Neuronal stem cell (in vitro differentiated cells): ENCODE data around the gene MXI1.
"Not testable (repeated sequence)": the region's sequence is repeated elsewhere in the genome, so short reads cannot be mapped to it uniquely, and the experiment has no call there.

Experiments used
- DNase-seq: peaks from one replicate; pipeline ENCODE4 v3.0.0-alpha.2; 2013; ENCODE audit warnings: low spot score
- H2AFZ ChIP-seq: one replicate; pipeline ENCODE4 v1.6.1; 2013; ENCODE audit warnings: mild to moderate bottlenecking, low read length, inconsistent platforms
- H2AK5ac ChIP-seq: 2 replicates; pipeline ENCODE4 v1.6.1; 2013; ENCODE audit warnings: low read depth, mild to moderate bottlenecking, inconsistent platforms, low read length, moderate library complexity, mixed read lengths
- H2BK120ac ChIP-seq: 2 replicates; pipeline ENCODE4 v1.6.1; 2013; ENCODE audit warnings: low read depth, mild to moderate bottlenecking, inconsistent platforms, low read length, moderate library complexity, mixed read lengths
- H2BK12ac ChIP-seq: one replicate; pipeline ENCODE4 v1.6.1; 2013; ENCODE audit warnings: low read length, inconsistent platforms
- H2BK15ac ChIP-seq: 2 replicates; pipeline ENCODE4 v1.6.1; 2013; ENCODE audit warnings: mild to moderate bottlenecking, low read length, inconsistent platforms, mixed read lengths
- H2BK5ac ChIP-seq: one replicate; pipeline ENCODE4 v1.6.1; 2013; ENCODE audit warnings: inconsistent platforms, mild to moderate bottlenecking, low read length, moderate library complexity
- H3K14ac ChIP-seq: one replicate; pipeline ENCODE4 v1.6.1; 2013; ENCODE audit warnings: low read length, inconsistent platforms
- H3K18ac ChIP-seq: 2 replicates; pipeline ENCODE4 v1.6.1; 2013; ENCODE audit warnings: low read length, inconsistent platforms
- H3K23ac ChIP-seq: 2 replicates; pipeline ENCODE4 v1.6.1; 2013; ENCODE audit warnings: low read depth, mild to moderate bottlenecking, mixed read lengths, low read length, inconsistent platforms; ENCODE audit not compliant: poor library complexity
- H3K27ac ChIP-seq: replicated peaks from 3 replicates; pipeline ENCODE4 v1.5.1; 2013; ENCODE audit warnings: low read length, inconsistent platforms
- H3K27me3 ChIP-seq, 3 experiments: 2 replicates each; pipeline ENCODE4 v1.6.1; 2013; ENCODE audit warnings: low read length in 3 of 3, mild to moderate bottlenecking in 2 of 3, inconsistent platforms in 1 of 3, low read depth in 1 of 3, mixed read lengths in 1 of 3, moderate library complexity in 1 of 3; ENCODE audit not compliant: control insufficient read depth in 3 of 3, insufficient read depth in 3 of 3
- H3K36me3 ChIP-seq, 2 donors: replicated peaks in 1 of 2; 2 replicates each; pipeline ENCODE4 v1.6.1; 2013; ENCODE audit warnings: low read length in 2 of 2; ENCODE audit not compliant: control insufficient read depth in 2 of 2, insufficient read depth in 2 of 2
- H3K4ac ChIP-seq: 2 replicates; pipeline ENCODE4 v1.6.1; 2013; ENCODE audit warnings: inconsistent platforms, mild to moderate bottlenecking, low read length, moderate library complexity
- H3K4me1 ChIP-seq, 2 donors: 1 replicate in 1 of 2; 2 replicates in 1 of 2; pipeline ENCODE4 v1.6.1; 2013; ENCODE audit warnings: low read length in 2 of 2, low read depth in 1 of 2; ENCODE audit not compliant: control insufficient read depth in 2 of 2, insufficient read depth in 1 of 2
- H3K4me2 ChIP-seq: one replicate; pipeline ENCODE4 v1.6.1; 2013; ENCODE audit warnings: mild to moderate bottlenecking, low read length, inconsistent platforms; ENCODE audit not compliant: insufficient read depth, poor library complexity, severe bottlenecking
- H3K4me3 ChIP-seq, 2 donors: 2 replicates each; pipeline ENCODE4 v1.5.1; 2013; ENCODE audit warnings: low read length in 2 of 2, mild to moderate bottlenecking in 2 of 2, inconsistent platforms in 1 of 2, moderate library complexity in 1 of 2
- H3K79me1 ChIP-seq: one replicate; pipeline ENCODE4 v1.6.1; 2013; ENCODE audit warnings: low read depth, mild to moderate bottlenecking, inconsistent platforms, low read length, moderate library complexity
- H3K9ac ChIP-seq: one replicate; pipeline ENCODE4 v1.6.1; 2013; ENCODE audit warnings: mild to moderate bottlenecking, low read depth, low read length, inconsistent platforms; ENCODE audit not compliant: poor library complexity
- H3K9me3 ChIP-seq, 2 donors: replicated peaks in 1 of 2; 2 replicates each; pipeline versions ENCODE3 to v1.6.1; 2013; ENCODE audit warnings: low read length in 2 of 2, mild to moderate bottlenecking in 2 of 2, inconsistent platforms in 1 of 2, low read depth in 1 of 2, mixed read lengths in 1 of 2, moderate library complexity in 1 of 2; ENCODE audit not compliant: control insufficient read depth in 2 of 2, insufficient read depth in 1 of 2
- H4K8ac ChIP-seq: one replicate; pipeline ENCODE4 v1.6.1; 2013; ENCODE audit warnings: low read depth, mild to moderate bottlenecking, inconsistent platforms, low read length, moderate library complexity
- H4K91ac ChIP-seq: one replicate; pipeline ENCODE4 v1.6.1; 2013; ENCODE audit warnings: low read length, low read depth, mild to moderate bottlenecking, inconsistent platforms; ENCODE audit not compliant: poor library complexity
- WGBS, 2 donors: extraction: QIAGEN DNeasy Blood & Tissue Kit; methylation state at CpG; one replicate each; pipeline ENCODE4 v1.1.7; 2013; ENCODE audit warnings: missing lambda C conversion rate in 2 of 2, mixed read lengths in 1 of 2; ENCODE audit not compliant: insufficient read length in 2 of 2, insufficient replicate concordance in 1 of 2; ENCODE audit errors: extremely low coverage in 2 of 2; 5-methylcytosine and 5-hydroxymethylcytosine counted together

MXI1 gene

GRCh38 chr10:110181911-110182310, 25.5 kb upstream of the MXI1 start:
- H4K8ac ChIP-seq: no peak overlapping the region
- no peak overlapping the region for H2BK120ac ChIP-seq
- no peaks in the 10 kb centered on the region for H3K36me3 ChIP-seq
- H2BK15ac ChIP-seq: no peak overlapping the region
- H2AFZ ChIP-seq: no peak overlapping the region
- no peak overlapping the region for H3K18ac ChIP-seq
- H3K4me3 ChIP-seq: no peak overlapping the region
- no CpG with 5 or more reads among the region's 5 CpGs for WGBS, 2 donors
- peak overlapping the region; percentile 7 for H2BK5ac ChIP-seq
- no peak overlapping the region for H3K14ac ChIP-seq
- no peak overlapping the region for H3K27ac ChIP-seq
- H2AK5ac ChIP-seq: no peak overlapping the region
- H3K79me1 ChIP-seq: no peaks in the 10 kb centered on the region
- no peak overlapping the region for H3K23ac ChIP-seq
- peaks cover 0 to 19% (median 0%) of the 10 kb centered on the region in 3 experiments for H3K27me3 ChIP-seq
- DNase-seq: no peak
- H3K4me1 ChIP-seq: peaks cover 0 to 3% of the 10 kb centered on the region in 2 donors
- H3K9me3 ChIP-seq: no peaks in the 10 kb centered on the region
- H3K4me2 ChIP-seq: no peak overlapping the region
- no peak overlapping the region for H3K9ac ChIP-seq
- H2BK12ac ChIP-seq: no peak overlapping the region
- H4K91ac ChIP-seq: no peak overlapping the region
- no peak overlapping the region for H3K4ac ChIP-seq

GRCh38 chr10:110184398-110184797, 23.0 kb upstream of the MXI1 start:
- Histone ChIP-seq H2BK5ac (no peak overlapping the region), H2AK5ac (no peak overlapping the region), H3K79me1 (no peaks in the 10 kb centered on the region), H2AFZ (no peak overlapping the region), H3K18ac (no peak overlapping the region), H3K9ac (no peak overlapping the region), H3K9me3 (no peaks in the 10 kb centered on the region), H4K8ac (no peak overlapping the region), H3K4ac (no peak overlapping the region), H2BK12ac (no peak overlapping the region), H3K36me3 (no peaks in the 10 kb centered on the region), H3K27me3 (peaks cover 0 to 19% (median 0%) of the 10 kb centered on the region in 3 experiments), H2BK120ac (no peak overlapping the region), H3K27ac (no peak overlapping the region), H4K91ac (no peak overlapping the region), H3K4me3 (no peak overlapping the region), H3K14ac (no peak overlapping the region), H3K23ac (no peak overlapping the region), H2BK15ac (no peak overlapping the region), H3K4me1 (peaks cover 0 to 3% of the 10 kb centered on the region in 2 donors), H3K4me2 (no peak overlapping the region)
- no peak for DNase-seq
- no CpG with 5 or more reads among the region's 6 CpGs for WGBS, 2 donors

- not testable (repeated sequence) for H3K4me1 ChIP-seq, H3K36me3 ChIP-seq, H4K91ac ChIP-seq, H2AK5ac ChIP-seq, H2BK5ac ChIP-seq, H3K4me2 ChIP-seq, H2BK12ac ChIP-seq, H3K27ac ChIP-seq, H3K18ac ChIP-seq, H2AFZ ChIP-seq, H2BK15ac ChIP-seq, H2BK120ac ChIP-seq, H3K79me1 ChIP-seq, H3K9ac ChIP-seq, H4K8ac ChIP-seq, H3K9me3 ChIP-seq, H3K14ac ChIP-seq, DNase-seq, H3K23ac ChIP-seq, H3K4me3 ChIP-seq, H3K4ac ChIP-seq
- no CpG with 5 or more reads among the region's 2 CpGs for WGBS, 2 donors
- peaks cover 0 to 19% (median 0%) of the 10 kb centered on the region in 3 experiments for H3K27me3 ChIP-seq
Observed at GRCh38 chr10:110185646-110186182, 21.7 kb upstream of the MXI1 start.

- Histone ChIP-seq H3K27me3 (peaks cover 0 to 7% (median 0%) of the 10 kb centered on the region in 3 experiments), H4K8ac (no peak overlapping the region), H3K4ac (no peak overlapping the region), H2BK5ac (no peak overlapping the region), H2AK5ac (no peak overlapping the region), H3K36me3 (no peaks in the 10 kb centered on the region), H3K4me3 (no peak overlapping the region), H3K18ac (no peak overlapping the region), H3K27ac (no peak overlapping the region), H3K9ac (no peak overlapping the region), H2BK120ac (no peak overlapping the region), H3K14ac (no peak overlapping the region), H3K4me2 (no peak overlapping the region), H3K79me1 (no peaks in the 10 kb centered on the region), H3K9me3 (peaks cover 0 to 8% of the 10 kb centered on the region in 2 donors), H2BK15ac (no peak overlapping the region), H2AFZ (no peak overlapping the region), H4K91ac (no peak overlapping the region), H3K23ac (no peak overlapping the region), H3K4me1 (peaks cover 2 to 3% of the 10 kb centered on the region in 2 donors), H2BK12ac (no peak overlapping the region)
- no peak for DNase-seq
- WGBS, 2 donors: no CpG with 5 or more reads among the region's 3 CpGs
Observed at GRCh38 chr10:110190170-110190569, 17.2 kb upstream of the MXI1 start.
